ENCODE measurements around the gene SPOCK3. TPM values are rescaled to one million over a fixed set of nuclear protein-coding genes. Genes with fewer than 3 reads are reported as not detected.

The SPOCK3 gene
- total and polyA plus RNA-seq, 2 of the 13 experiments (the other 11 are each of a cell fraction or from before 2014, with no cell fraction given): not detected

GRCh38 chr4:166777760-166778159 is 456.5 kb downstream of the SPOCK3 start:
- no peak for FAIRE-seq
- ChIA-PET POLR2A (no interaction called here), CTCF (ENCODE audit: low intra/inter-chr PET ratio, low total read pairs) (no interaction called here)
- BruUV-seq (replicated peaks): no TSS peak
- H3K27ac ChIP-seq (ENCODE audit: extremely low read length, insufficient read depth, low read length): no peak overlapping the region
- no peak for DNase-seq (ENCODE audit: low spot score)
- H3K4me2 ChIP-seq (ENCODE audit: low read depth, low read length): no peak overlapping the region
- in situ Hi-C loops (cut with HindIII; ENCODE audit: extremely low pct_ligation_motif_present, low pct_unique_long_range_greater_than_20kb) (no loop called here), intact Hi-C loops (cut with micrococcal nuclease; ENCODE audit: unreplicated experiment) (no loop called here)
- H3K36me3 ChIP-seq (replicated peaks in 1 of 2; ENCODE audit: control insufficient read depth in 1 of 2, insufficient read depth in 2 of 2, low read length in 2 of 2): no peaks in the 10 kb centered on the region
- no peaks in the 10 kb centered on the region for H3K9me3 ChIP-seq (ENCODE audit: low read length)
- no peaks in the 10 kb centered on the region for H3K4me1 ChIP-seq (ENCODE audit: insufficient read depth, low read length)
- H3K79me2 ChIP-seq (ENCODE audit: insufficient read depth, low read length): no peaks in the 10 kb centered on the region
- TF ChIP-seq HNRNPL (IDR thresholded peaks at IDR 0.05; ENCODE audit: low read depth, low read length) (no peak), MYNN (CRISPR knock-in tag; IDR thresholded peaks at IDR 0.05; ENCODE audit: low read depth) (no peak), FIP1L1 (IDR thresholded peaks at IDR 0.05; ENCODE audit: borderline replicate concordance, insufficient read depth, low read depth, low read length) (no peak), MYC (CRISPR knock-in tag; IDR thresholded peaks at IDR 0.05; ENCODE audit: borderline replicate concordance) (no peak), TBP (CRISPR knock-in tag; IDR thresholded peaks at IDR 0.05) (no peak), ZNF124 (CRISPR knock-in tag; IDR thresholded peaks at IDR 0.05) (no peak), ZNF607 (CRISPR knock-in tag; IDR thresholded peaks at IDR 0.05; ENCODE audit: borderline replicate concordance) (no peak), ZSCAN29 (CRISPR knock-in tag; conservative IDR thresholded peaks at IDR 0.05) (no peak), SRSF9 (IDR thresholded peaks at IDR 0.05; ENCODE audit: borderline replicate concordance, insufficient read depth, low read depth, low read length, poor library complexity, severe bottlenecking) (no peak), ZNF800 (CRISPR knock-in tag; IDR thresholded peaks at IDR 0.05) (no peak), CREB1 (IDR thresholded peaks at IDR 0.05) (no peak), CREB1 (CRISPR knock-in tag; IDR thresholded peaks at IDR 0.05) (no peak), THRA (CRISPR knock-in tag; IDR thresholded peaks at IDR 0.05; ENCODE audit: borderline replicate concordance) (no peak), TERF1 (CRISPR knock-in tag; IDR thresholded peaks at IDR 0.05) (no peak), ZNF3 (CRISPR knock-in tag; IDR thresholded peaks at IDR 0.05) (no peak), CBX2 (IDR thresholded peaks at IDR 0.05; ENCODE audit: low read depth, low read length) (no peak), CBX2 (CRISPR knock-in tag; IDR thresholded peaks at IDR 0.05; ENCODE audit: low read depth) (no peak), ELF4 (CRISPR knock-in tag; IDR thresholded peaks at IDR 0.05; ENCODE audit: borderline replicate concordance) (no peak), ZNF792 (CRISPR knock-in tag; IDR thresholded peaks at IDR 0.05) (no peak), ZNF451 (CRISPR knock-in tag; IDR thresholded peaks at IDR 0.05) (no peak), ZNF670 (CRISPR knock-in tag; IDR thresholded peaks at IDR 0.05; ENCODE audit: borderline replicate concordance) (no peak)
- H3K9ac ChIP-seq (ENCODE audit: insufficient read depth, low read depth, low read length): no peak overlapping the region
- no peak for ATAC-seq
- no peaks in the 10 kb centered on the region for H4K20me1 ChIP-seq (ENCODE audit: insufficient read depth, low read length)
- H3K27me3 ChIP-seq (ENCODE audit: control insufficient read depth in 1 of 2, insufficient read depth in 2 of 2, low read length in 2 of 2): no peaks in the 10 kb centered on the region
- H3K4me3 ChIP-seq (replicated peaks in 1 of 3; ENCODE audit: insufficient read depth in 1 of 3, low read depth in 2 of 3, low read length in 3 of 3): no peak overlapping the region
- H2AFZ ChIP-seq (ENCODE audit: low read length): no peak overlapping the region
